GM03348 (cell line): ENCODE results near the gene TNFAIP3.

ENCODE experiments used
- DNase-seq: peaks from one replicate; pipeline ENCODE4 v3.0.0; 2012; ENCODE audit warnings: low spot score

TNFAIP3 gene

GRCh38 chr6:137925141-137925698 is 58.2 kb downstream of the TNFAIP3 start:
- DNase-seq: no peak

DNA sequence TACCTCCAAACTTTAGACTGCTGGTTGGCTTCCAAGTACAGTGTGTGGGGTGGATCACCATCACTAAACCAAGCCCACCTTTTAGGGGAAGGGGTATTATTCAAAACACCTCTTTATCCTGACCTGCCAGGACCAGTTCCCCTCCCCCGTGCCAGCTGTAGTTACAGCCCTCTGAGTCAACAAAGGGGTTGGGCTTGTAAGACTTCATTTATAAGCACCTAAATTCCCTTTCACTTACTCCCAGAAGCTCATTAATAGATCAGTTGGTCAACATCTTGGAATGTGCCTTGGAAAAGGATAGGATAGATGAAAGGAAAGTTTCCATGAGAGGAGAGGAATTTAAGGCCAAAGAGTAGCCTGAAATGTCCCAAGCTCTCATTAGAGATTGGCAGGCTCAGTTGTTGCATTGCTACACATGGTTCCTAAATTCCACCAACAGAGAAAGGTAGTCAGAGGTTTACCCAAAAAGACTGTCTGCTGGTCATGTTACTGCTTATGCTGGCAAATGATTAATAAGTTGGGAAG is 59.2 kb downstream of the TNFAIP3 start:
- DNase-seq: peak; percentile 87

DNA sequence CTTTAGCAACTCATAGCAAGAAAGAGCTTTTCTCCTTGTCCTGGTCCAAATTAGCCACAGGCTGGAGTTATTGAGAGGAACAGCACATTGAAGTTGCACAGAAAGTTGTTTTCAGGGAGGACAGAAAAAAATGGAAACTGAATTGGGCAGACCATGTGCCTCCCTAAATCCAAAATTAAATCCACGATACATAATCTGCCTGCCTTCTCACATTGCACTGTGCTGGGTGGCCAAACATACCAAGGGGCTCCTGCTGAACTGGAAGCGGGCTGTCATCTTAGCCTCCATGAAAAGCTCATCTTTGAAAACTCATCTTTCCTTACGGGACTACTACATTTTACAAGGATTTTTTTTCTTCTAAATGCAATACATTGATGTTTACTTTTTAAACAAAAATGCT is 59.9 kb downstream of the TNFAIP3 start:
- no peak for DNase-seq

GRCh38 chr6:137927777-137928218 is 60.7 kb downstream of the TNFAIP3 start:
- no peak for DNase-seq

GRCh38 chr6:137928286-137928685 is 61.2 kb downstream of the TNFAIP3 start:
- DNase-seq: no peak

DNA sequence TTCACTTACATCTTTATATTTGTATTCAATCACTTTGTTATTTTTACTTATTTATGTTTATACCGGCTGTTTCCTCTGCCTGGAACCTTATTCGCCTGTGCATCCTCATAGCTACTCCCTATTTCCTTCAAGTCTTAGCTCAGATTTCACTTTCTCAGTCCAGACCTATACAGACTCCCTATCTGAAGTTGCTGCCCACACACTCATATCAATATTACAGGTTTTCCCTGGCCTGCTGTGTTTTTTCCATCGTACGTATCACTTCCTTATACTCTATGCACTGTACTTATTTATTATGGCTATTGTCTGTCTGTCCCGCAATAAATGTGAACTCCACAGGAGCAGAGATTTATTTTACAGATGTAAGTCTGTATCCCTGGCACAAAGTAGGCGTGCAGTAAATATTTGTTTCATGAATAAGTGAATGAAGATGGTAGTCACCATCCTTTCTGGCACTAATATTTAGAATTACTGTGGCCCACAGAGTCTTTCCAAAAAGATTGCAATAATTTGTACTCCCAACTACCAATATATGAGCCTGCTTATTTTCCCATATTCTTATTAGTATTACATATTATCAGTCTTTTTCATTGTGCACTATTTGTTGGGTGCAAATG is 64.9 kb downstream of the TNFAIP3 start:
- no peak for DNase-seq
